Smooth muscle cell (in vitro differentiated cells): ENCODE results near the gene SHC1. TPM values are rescaled to one million over a fixed set of nuclear protein-coding genes. Genes with fewer than 3 reads are reported as not detected.
A peak's percentile ranks its signal among the peaks of the same experiment; 100 is the strongest.

Experiments
- DNase-seq: peaks from one replicate; lab custom pipeline; 2025; ENCODE audit not compliant: unreplicated experiment; lab: John Stamatoyannopoulos, UW
- H2AFZ ChIP-seq: fragments of 200-600 bp; sonication (generic); 2 replicates; pipeline ENCODE4 v1.6.0; 2016; ENCODE audit warnings: antibody characterized with exemption, low read depth, mild to moderate bottlenecking
- H3F3A ChIP-seq: fragments of 200-600 bp; sonication (generic); 2 replicates; pipeline ENCODE4 v1.6.0; 2017; ENCODE audit warnings: antibody characterized with exemption, low read depth
- H3K27ac ChIP-seq: fragments of 200-600 bp; sonication (generic); 2 replicates; pipeline ENCODE4 v1.5.1; 2016; ENCODE audit warnings: low read depth, mild to moderate bottlenecking
- H3K27me3 ChIP-seq: fragments of 200-600 bp; sonication (generic); 2 replicates; pipeline ENCODE4 v1.6.1; 2016; ENCODE audit warnings: low read depth, mild to moderate bottlenecking
- H3K36me3 ChIP-seq: fragments of 200-600 bp; sonication (generic); 2 replicates; pipeline ENCODE4 v1.5.1; 2016; ENCODE audit warnings: low read depth
- H3K4me1 ChIP-seq: fragments of 200-600 bp; sonication (generic); 2 replicates; pipeline ENCODE4 v1.5.1; 2016; ENCODE audit warnings: low read depth
- H3K4me2 ChIP-seq: fragments of 200-600 bp; sonication (generic); 2 replicates; pipeline ENCODE4 v1.6.0; 2016; ENCODE audit warnings: mild to moderate bottlenecking
- H3K4me3 ChIP-seq: fragments of 200-600 bp; sonication (generic); 2 replicates; pipeline ENCODE4 v1.5.1; 2016; ENCODE audit warnings: mild to moderate bottlenecking
- H3K79me2 ChIP-seq: fragments of 200-600 bp; sonication (generic); 2 replicates; pipeline ENCODE4 v1.6.0; 2016; ENCODE audit warnings: low read depth, mild to moderate bottlenecking
- H3K9ac ChIP-seq: fragments of 200-600 bp; sonication (generic); 2 replicates; pipeline ENCODE4 v1.6.0; 2016; ENCODE audit warnings: low read depth
- H3K9me3 ChIP-seq: fragments of 200-600 bp; sonication (generic); replicated peaks from 2 replicates; pipeline ENCODE4 v1.5.1; 2016; ENCODE audit warnings: low read depth
- H4K20me1 ChIP-seq: fragments of 200-600 bp; sonication (generic); 2 replicates; pipeline ENCODE4 v1.6.0; 2016; ENCODE audit warnings: low read depth
- WGBS: methylation state at CpG from one replicate; pipeline ENCODE4 v1.1.7; 2016; ENCODE audit warnings: low lambda C conversion rate; 5-methylcytosine and 5-hydroxymethylcytosine counted together
- polyA plus RNA-seq: library from polyadenylated mRNA; unstranded; fragments of >200 nt; fragmentation: Nextera tagmentation; extraction: Ambion mirVana; gene quantifications from 2 replicates; pipeline ENCODE4 v1.2.1, GENCODE V29; 2016
- total RNA-seq: library from RNA; depleted of rRNA; stranded (reverse); fragments of >200 nt; gene quantifications from 2 replicates; pipeline ENCODE4 v1.2.3, GENCODE V29; 2014
- TF ChIP-seq, protein P1 (sequence below): fragments of 200-600 bp; sonication (generic); IDR thresholded peaks from 2 replicates; pipeline ENCODE4 v1.5.1; 2017; ENCODE audit warnings: borderline replicate concordance, mild to moderate bottlenecking, antibody characterized with exemption; ENCODE audit not compliant: insufficient read depth, poor library complexity, severe bottlenecking

Gene SHC1
- total and polyA plus RNA-seq, 2 experiments from 2014 or later: 207 to 249 TPM

DNA sequence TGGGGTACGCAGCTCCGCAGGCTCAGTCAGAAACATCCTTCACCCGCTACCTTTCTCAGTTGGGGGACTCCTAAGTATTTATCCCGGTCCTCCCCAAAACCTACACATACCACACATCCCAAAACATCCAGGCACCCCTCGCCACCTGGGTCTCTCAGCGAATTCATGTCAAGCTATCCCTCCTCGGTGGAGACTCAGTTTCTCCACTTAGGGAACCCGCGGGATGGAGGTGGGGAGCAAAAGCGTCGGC, 30.8 kb upstream of the SHC1 start:
- Histone ChIP-seq H3K9ac (peak overlapping the region; percentile 51), H4K20me1 (peaks cover 5% of the 10 kb centered on the region), H3K4me3 (peak overlapping the region; percentile 73), H3F3A (peaks cover 10% of the 10 kb centered on the region), H3K79me2 (peaks cover 28% of the 10 kb centered on the region), H3K27ac (peak overlapping the region; percentile 95), H3K4me2 (peak overlapping the region; percentile 86), H3K27me3 (no peaks in the 10 kb centered on the region), H3K36me3 (no peaks in the 10 kb centered on the region), H2AFZ (no peak overlapping the region), H3K9me3 (no peaks in the 10 kb centered on the region), H3K4me1 (peaks cover 16% of the 10 kb centered on the region)
- no peak for DNase-seq
- TF ChIP-seq, protein P1, sequence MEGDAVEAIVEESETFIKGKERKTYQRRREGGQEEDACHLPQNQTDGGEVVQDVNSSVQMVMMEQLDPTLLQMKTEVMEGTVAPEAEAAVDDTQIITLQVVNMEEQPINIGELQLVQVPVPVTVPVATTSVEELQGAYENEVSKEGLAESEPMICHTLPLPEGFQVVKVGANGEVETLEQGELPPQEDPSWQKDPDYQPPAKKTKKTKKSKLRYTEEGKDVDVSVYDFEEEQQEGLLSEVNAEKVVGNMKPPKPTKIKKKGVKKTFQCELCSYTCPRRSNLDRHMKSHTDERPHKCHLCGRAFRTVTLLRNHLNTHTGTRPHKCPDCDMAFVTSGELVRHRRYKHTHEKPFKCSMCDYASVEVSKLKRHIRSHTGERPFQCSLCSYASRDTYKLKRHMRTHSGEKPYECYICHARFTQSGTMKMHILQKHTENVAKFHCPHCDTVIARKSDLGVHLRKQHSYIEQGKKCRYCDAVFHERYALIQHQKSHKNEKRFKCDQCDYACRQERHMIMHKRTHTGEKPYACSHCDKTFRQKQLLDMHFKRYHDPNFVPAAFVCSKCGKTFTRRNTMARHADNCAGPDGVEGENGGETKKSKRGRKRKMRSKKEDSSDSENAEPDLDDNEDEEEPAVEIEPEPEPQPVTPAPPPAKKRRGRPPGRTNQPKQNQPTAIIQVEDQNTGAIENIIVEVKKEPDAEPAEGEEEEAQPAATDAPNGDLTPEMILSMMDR: no peak
- WGBS: 2% methylated on average over 11 of the region's 11 CpGs

DNA sequence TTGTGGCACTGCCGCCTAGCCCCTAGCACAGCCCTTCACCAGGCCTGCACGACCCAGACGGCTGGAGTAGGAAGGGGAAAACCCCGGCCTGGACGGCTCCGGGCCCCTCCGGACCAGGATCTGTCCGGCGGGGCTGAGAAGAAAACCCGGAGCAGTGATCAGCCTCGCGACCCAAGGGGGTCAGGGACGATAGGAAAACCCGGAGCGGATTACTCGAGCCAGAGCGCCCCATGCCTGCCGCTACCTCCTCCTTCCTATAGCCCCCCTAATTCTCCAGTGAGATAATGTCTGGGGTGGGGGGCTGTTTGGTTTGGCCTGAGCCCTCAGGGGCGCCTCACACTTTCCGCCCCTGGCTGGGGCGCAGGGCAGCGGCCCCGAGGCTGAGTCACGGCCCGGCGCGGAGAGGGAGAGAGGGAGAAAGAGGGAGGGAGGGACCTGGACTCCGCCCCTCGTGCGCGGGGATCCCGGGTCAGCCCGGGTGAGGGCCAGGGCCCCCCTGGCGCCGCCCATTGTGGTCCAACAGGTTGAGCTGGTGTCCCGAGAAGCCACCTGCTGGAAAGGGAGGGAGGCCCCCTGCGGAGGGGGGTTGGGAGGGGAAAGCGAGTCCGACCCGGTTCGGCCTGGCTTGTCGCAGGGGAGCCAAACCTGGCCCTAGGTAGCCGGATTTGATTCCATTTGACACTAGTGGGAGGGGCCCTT, 30.3 kb upstream of the SHC1 start:
- Histone ChIP-seq H4K20me1 (peaks cover under 1% of the 10 kb centered on the region), H3K36me3 (no peaks in the 10 kb centered on the region), H3K4me3 (peak overlapping the region; percentile 73), H3K79me2 (peaks cover 28% of the 10 kb centered on the region), H2AFZ (peak overlapping the region; percentile 63), H3K9ac (peak overlapping the region; percentile 84), H3K4me2 (peak overlapping the region; percentile 86), H3F3A (peaks cover 10% of the 10 kb centered on the region), H3K9me3 (no peaks in the 10 kb centered on the region), H3K27me3 (no peaks in the 10 kb centered on the region), H3K27ac (peak overlapping the region; percentile 95), H3K4me1 (peaks cover 16% of the 10 kb centered on the region)
- WGBS: 1% methylated on average over 30 of the region's 43 CpGs
- TF ChIP-seq, protein P1: no peak
- DNase-seq: peak; percentile 93

DNA sequence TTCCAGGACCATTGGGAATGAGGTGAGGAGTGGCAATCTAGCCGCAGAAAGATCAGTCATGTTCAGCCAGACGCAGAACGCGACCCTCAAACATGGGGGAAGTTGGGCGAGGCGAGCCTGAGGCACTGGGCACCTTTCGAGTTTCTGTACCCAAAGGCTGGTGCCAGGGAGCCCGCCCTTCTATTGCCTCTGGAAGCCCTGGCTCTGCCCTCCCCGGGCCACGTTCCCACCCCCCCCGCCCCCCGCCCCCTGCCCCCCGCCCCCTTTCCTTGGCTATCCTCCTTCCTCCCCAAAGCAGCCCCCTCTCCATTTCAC, 29.8 kb upstream of the SHC1 start:
- WGBS: 2% methylated on average over 7 of the region's 13 CpGs
- TF ChIP-seq, protein P1: no peak
- peaks cover 10% of the 10 kb centered on the region for H3F3A ChIP-seq
- H3K79me2 ChIP-seq: peaks cover 28% of the 10 kb centered on the region
- peak overlapping the region; percentile 95 for H3K27ac ChIP-seq
- no peaks in the 10 kb centered on the region for H4K20me1 ChIP-seq
- no peaks in the 10 kb centered on the region for H3K36me3 ChIP-seq
- H3K4me2 ChIP-seq: peak overlapping the region; percentile 86
- peak overlapping the region; percentile 73 for H3K4me3 ChIP-seq
- peak overlapping the region; percentile 84 for H3K9ac ChIP-seq
- H3K4me1 ChIP-seq: peaks cover 16% of the 10 kb centered on the region
- no peaks in the 10 kb centered on the region for H3K9me3 ChIP-seq
- no peak overlapping the region for H2AFZ ChIP-seq
- no peaks in the 10 kb centered on the region for H3K27me3 ChIP-seq
- DNase-seq: no peak
